ENCODE results near the gene AKR1A1.
"Not testable (repeated sequence)": the region's sequence is repeated elsewhere in the genome, so short reads cannot be mapped to it uniquely, and the experiment has no call there.

AKR1A1 gene

GRCh38 chr1:45583666-45584350 is 33.2 kb downstream of the AKR1A1 start, which contains the start of gene NASP:
TSS of gene NASP (plus strand) at chr1:45584041. CDS start at chr1:45584147, 106 bp downstream.
- Histone ChIP-seq H3K4me1 (ENCODE audit: control insufficient read depth, insufficient read depth, low read length) (no peaks in the 10 kb centered on the region), H3K4me3 (ENCODE audit: low read depth, low read length) (peak within 1 kb of the TSS; percentile 94), H3K36me3 (ENCODE audit: control insufficient read depth, insufficient read depth, low read length) (peaks cover 6% of the 10 kb centered on the region), H3K9ac (ENCODE audit: low read depth, low read length) (peak within 1 kb of the TSS; percentile 100), H3K9me3 (ENCODE audit: control insufficient read depth, insufficient read depth, low read length) (no peaks in the 10 kb centered on the region), H3K27me3 (ENCODE audit: control insufficient read depth, insufficient read depth, low read length) (no peaks in the 10 kb centered on the region)

GRCh38 chr1:45584351-45585109 is 33.9 kb downstream of the AKR1A1 start:
- Histone ChIP-seq H3K4me1 (ENCODE audit: control insufficient read depth, insufficient read depth, low read length) (no peaks in the 10 kb centered on the region), H3K9me3 (ENCODE audit: control insufficient read depth, insufficient read depth, low read length) (no peaks in the 10 kb centered on the region), H3K4me3 (ENCODE audit: low read depth, low read length) (peak overlapping the region; percentile 94), H3K27me3 (ENCODE audit: control insufficient read depth, insufficient read depth, low read length) (no peaks in the 10 kb centered on the region), H3K36me3 (ENCODE audit: control insufficient read depth, insufficient read depth, low read length) (peaks cover 9% of the 10 kb centered on the region), H3K9ac (ENCODE audit: low read depth, low read length) (peak overlapping the region; percentile 100)

DNA sequence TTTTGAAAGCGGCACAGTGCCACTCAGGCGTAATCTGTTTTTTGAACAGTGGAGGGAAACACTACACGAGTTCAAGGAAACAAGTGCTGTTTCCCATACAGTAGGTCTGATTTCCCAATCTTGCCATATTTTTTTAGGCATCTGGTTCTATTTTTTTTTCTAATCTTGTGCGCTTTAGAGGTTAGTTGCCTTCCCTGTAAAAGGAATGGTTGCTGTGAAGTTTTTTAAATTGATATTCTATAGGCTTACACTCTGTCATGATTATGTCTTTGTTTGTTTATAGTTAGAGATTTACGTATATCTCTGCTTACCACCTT is 34.4 kb downstream of the AKR1A1 start:
- peaks cover 3% of the 10 kb centered on the region for H3K4me1 ChIP-seq (ENCODE audit: control insufficient read depth, insufficient read depth, low read length)
- peaks cover 9% of the 10 kb centered on the region for H3K36me3 ChIP-seq (ENCODE audit: control insufficient read depth, insufficient read depth, low read length)
- peak overlapping the region; percentile 100 for H3K9ac ChIP-seq (ENCODE audit: low read depth, low read length)

DNA sequence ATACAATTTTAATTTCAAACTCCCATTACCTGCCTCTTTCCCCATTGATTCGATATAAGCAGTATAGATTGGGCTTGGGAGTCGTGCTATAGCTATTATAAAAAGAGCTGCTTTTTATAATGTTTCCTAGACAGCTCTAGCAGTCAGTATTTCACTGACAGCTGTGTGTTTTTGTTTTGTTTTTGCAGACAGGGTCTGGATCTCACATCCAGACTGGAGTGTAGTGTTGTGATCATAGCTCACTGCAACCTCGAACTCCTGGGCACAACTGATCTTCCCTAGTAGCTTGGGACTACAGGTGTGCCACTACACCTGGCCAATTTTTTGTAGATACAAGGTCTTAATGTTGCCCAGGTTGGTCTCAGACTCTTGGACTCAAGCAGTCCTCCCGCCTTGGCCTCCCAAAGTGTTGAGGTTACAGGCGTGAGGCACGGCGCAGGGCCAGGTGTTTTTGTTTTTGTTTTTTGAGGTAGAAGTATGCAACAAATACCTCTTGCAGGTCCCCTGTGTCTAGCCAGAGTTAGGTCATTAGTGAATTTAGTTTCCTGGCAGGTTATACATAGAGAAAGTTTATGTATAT is 35.0 kb downstream of the AKR1A1 start:
- Histone ChIP-seq H3K27me3 (ENCODE audit: control insufficient read depth, insufficient read depth, low read length) (no peaks in the 10 kb centered on the region), H3K9ac (ENCODE audit: low read depth, low read length) (peak overlapping the region; percentile 100), H3K9me3 (ENCODE audit: control insufficient read depth, insufficient read depth, low read length) (no peaks in the 10 kb centered on the region), H3K4me3 (ENCODE audit: low read depth, low read length) (peak overlapping the region; percentile 94), H3K4me1 (ENCODE audit: control insufficient read depth, insufficient read depth, low read length) (peaks cover 3% of the 10 kb centered on the region), H3K36me3 (ENCODE audit: control insufficient read depth, insufficient read depth, low read length) (peaks cover 9% of the 10 kb centered on the region)

More for the DNA sequence above, 34.4 kb downstream of the AKR1A1 start:
- H3K4me3 ChIP-seq (ENCODE audit: low read depth, low read length): peak overlapping the region; percentile 94
- no peaks in the 10 kb centered on the region for H3K27me3 ChIP-seq (ENCODE audit: control insufficient read depth, insufficient read depth, low read length)
- H3K9me3 ChIP-seq (ENCODE audit: control insufficient read depth, insufficient read depth, low read length): no peaks in the 10 kb centered on the region

- Histone ChIP-seq H3K4me3 (ENCODE audit: low read depth, low read length) (peak overlapping the region; percentile 94), H3K4me1 (ENCODE audit: control insufficient read depth, insufficient read depth, low read length) (peaks cover 3% of the 10 kb centered on the region), H3K27me3 (ENCODE audit: control insufficient read depth, insufficient read depth, low read length) (no peaks in the 10 kb centered on the region), H3K36me3 (ENCODE audit: control insufficient read depth, insufficient read depth, low read length) (peaks cover 15% of the 10 kb centered on the region), H3K9me3 (ENCODE audit: control insufficient read depth, insufficient read depth, low read length) (no peaks in the 10 kb centered on the region), H3K9ac (ENCODE audit: low read depth, low read length) (no peak overlapping the region)
Measured at GRCh38 chr1:45586769-45587168, 36.1 kb downstream of the AKR1A1 start.

- Histone ChIP-seq H3K36me3 (ENCODE audit: control insufficient read depth, insufficient read depth, low read length) (peaks cover 32% of the 10 kb centered on the region), H3K9ac (ENCODE audit: low read depth, low read length) (no peak overlapping the region), H3K4me1 (ENCODE audit: control insufficient read depth, insufficient read depth, low read length) (peaks cover 3% of the 10 kb centered on the region), H3K4me3 (ENCODE audit: low read depth, low read length) (no peak overlapping the region), H3K9me3 (ENCODE audit: control insufficient read depth, insufficient read depth, low read length) (no peaks in the 10 kb centered on the region), H3K27me3 (ENCODE audit: control insufficient read depth, insufficient read depth, low read length) (no peaks in the 10 kb centered on the region)
Measured at GRCh38 chr1:45589861-45590260, 39.2 kb downstream of the AKR1A1 start.

- H3K27me3 ChIP-seq (ENCODE audit: control insufficient read depth, insufficient read depth, low read length): no peaks in the 10 kb centered on the region
- H3K4me1 ChIP-seq (ENCODE audit: control insufficient read depth, insufficient read depth, low read length): peaks cover 3% of the 10 kb centered on the region
- no peaks in the 10 kb centered on the region for H3K9me3 ChIP-seq (ENCODE audit: control insufficient read depth, insufficient read depth, low read length)
- H3K4me3 ChIP-seq (ENCODE audit: low read depth, low read length): no peak overlapping the region
- peaks cover 30% of the 10 kb centered on the region for H3K36me3 ChIP-seq (ENCODE audit: control insufficient read depth, insufficient read depth, low read length)
- H3K9ac ChIP-seq (ENCODE audit: low read depth, low read length): no peak overlapping the region
Measured at GRCh38 chr1:45594412-45594811, 43.8 kb downstream of the AKR1A1 start.

- not testable (repeated sequence) for H3K4me3 ChIP-seq (ENCODE audit: low read depth, low read length); H3K9me3 ChIP-seq (ENCODE audit: control insufficient read depth, insufficient read depth, low read length); H3K4me1 ChIP-seq (ENCODE audit: control insufficient read depth, insufficient read depth, low read length); H3K27me3 ChIP-seq (ENCODE audit: control insufficient read depth, insufficient read depth, low read length); H3K9ac ChIP-seq (ENCODE audit: low read depth, low read length)
- H3K36me3 ChIP-seq (ENCODE audit: control insufficient read depth, insufficient read depth, low read length): peaks cover 24% of the 10 kb centered on the region
Measured at GRCh38 chr1:45596765-45597164, 46.1 kb downstream of the AKR1A1 start.

- Histone ChIP-seq H3K9ac (ENCODE audit: low read depth, low read length) (no peak overlapping the region), H3K27me3 (ENCODE audit: control insufficient read depth, insufficient read depth, low read length) (no peaks in the 10 kb centered on the region), H3K36me3 (ENCODE audit: control insufficient read depth, insufficient read depth, low read length) (peaks cover 30% of the 10 kb centered on the region), H3K9me3 (ENCODE audit: control insufficient read depth, insufficient read depth, low read length) (no peaks in the 10 kb centered on the region), H3K4me1 (ENCODE audit: control insufficient read depth, insufficient read depth, low read length) (no peaks in the 10 kb centered on the region), H3K4me3 (ENCODE audit: low read depth, low read length) (no peak overlapping the region)
Measured at GRCh38 chr1:45604239-45604638, 53.6 kb downstream of the AKR1A1 start.

GRCh38 chr1:45607404-45608074 is 56.9 kb downstream of the AKR1A1 start:
- Histone ChIP-seq H3K4me1 (ENCODE audit: control insufficient read depth, insufficient read depth, low read length) (no peaks in the 10 kb centered on the region), H3K9me3 (ENCODE audit: control insufficient read depth, insufficient read depth, low read length) (no peaks in the 10 kb centered on the region), H3K4me3 (ENCODE audit: low read depth, low read length) (no peak overlapping the region), H3K9ac (ENCODE audit: low read depth, low read length) (no peak overlapping the region), H3K27me3 (ENCODE audit: control insufficient read depth, insufficient read depth, low read length) (no peaks in the 10 kb centered on the region), H3K36me3 (ENCODE audit: control insufficient read depth, insufficient read depth, low read length) (peaks cover 42% of the 10 kb centered on the region)

- no peak overlapping the region for H3K4me3 ChIP-seq (ENCODE audit: low read depth, low read length)
- peaks cover 43% of the 10 kb centered on the region for H3K36me3 ChIP-seq (ENCODE audit: control insufficient read depth, insufficient read depth, low read length)
- H3K27me3 ChIP-seq (ENCODE audit: control insufficient read depth, insufficient read depth, low read length): no peaks in the 10 kb centered on the region
- H3K4me1 ChIP-seq (ENCODE audit: control insufficient read depth, insufficient read depth, low read length): no peaks in the 10 kb centered on the region
- no peaks in the 10 kb centered on the region for H3K9me3 ChIP-seq (ENCODE audit: control insufficient read depth, insufficient read depth, low read length)
- H3K9ac ChIP-seq (ENCODE audit: low read depth, low read length): no peak overlapping the region
Measured at GRCh38 chr1:45608175-45609156, 57.8 kb downstream of the AKR1A1 start.

Data from iPS-15b (cell line).